SK-N-SH treated with all-trans-retinoic acid at 6 μM for 48 hours (cell line): Measurements from ENCODE around the gene CYB5A.

Experiments
- CSRNP3 ChIP-seq: fragments of 250-450 bp; sonication (Bioruptor Pico); IDR thresholded peaks from 2 replicates; pipeline ENCODE4 v1.5.1; 2021; ENCODE audit warnings: mild to moderate bottlenecking, moderate library complexity
- ISL1 ChIP-seq: fragments of 250-450 bp; sonication (Bioruptor Pico); IDR thresholded peaks from 2 replicates; pipeline ENCODE4 v2.1.2; 2022; ENCODE audit warnings: mild to moderate bottlenecking, moderate library complexity
- RARB ChIP-seq: fragments of 250-450 bp; sonication (Bioruptor Pico); IDR thresholded peaks from 2 replicates; pipeline ENCODE4 v1.8.0; 2021; ENCODE audit warnings: mild to moderate bottlenecking, moderate library complexity
- TCF4 ChIP-seq: fragments of 250-450 bp; sonication (Bioruptor Pico); IDR thresholded peaks from 2 replicates; pipeline ENCODE4 v1.8.0; 2021; ENCODE audit warnings: mild to moderate bottlenecking, moderate library complexity, borderline replicate concordance
- ZFP30 ChIP-seq: fragments of 450-650 bp; formaldehyde crosslinking; IDR thresholded peaks from 2 replicates; pipeline ENCODE4 v1.5.0; 2022; ENCODE audit warnings: mild to moderate bottlenecking, moderate library complexity

DNA sequence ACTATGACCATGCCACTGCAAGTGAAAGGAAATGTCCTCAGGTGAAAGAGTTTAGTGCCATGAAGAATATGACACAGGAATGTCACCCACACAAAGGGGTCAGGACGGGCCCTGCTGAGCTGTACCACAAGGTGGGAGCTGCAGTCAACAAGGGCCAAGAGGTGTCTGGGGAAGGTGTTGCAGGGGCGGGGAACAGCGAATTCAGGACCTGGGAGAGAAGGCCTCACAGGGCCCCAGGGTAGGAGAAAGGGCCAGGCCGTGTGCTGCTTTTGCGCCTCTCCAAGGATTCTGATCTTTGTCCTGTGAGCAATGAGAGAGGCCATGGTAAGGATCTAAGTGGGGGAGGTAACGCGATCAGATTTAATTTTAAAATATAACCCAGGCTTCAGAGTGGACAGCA lies 23.6 kb downstream of the CYB5A start:
- TF ChIP-seq RARB (CRISPR knock-in tag) (no peak), TCF4 (no peak), CSRNP3 (CRISPR knock-in tag) (no peak), ISL1 (CRISPR knock-in tag) (no peak), ZFP30 (CRISPR knock-in tag) (no peak)
